ENCODE results near the gene MUCL3.
"Not testable (repeated sequence)": the region's sequence is repeated elsewhere in the genome, so short reads cannot be mapped to it uniquely, and the experiment has no call there.

Gene MUCL3

DNA sequence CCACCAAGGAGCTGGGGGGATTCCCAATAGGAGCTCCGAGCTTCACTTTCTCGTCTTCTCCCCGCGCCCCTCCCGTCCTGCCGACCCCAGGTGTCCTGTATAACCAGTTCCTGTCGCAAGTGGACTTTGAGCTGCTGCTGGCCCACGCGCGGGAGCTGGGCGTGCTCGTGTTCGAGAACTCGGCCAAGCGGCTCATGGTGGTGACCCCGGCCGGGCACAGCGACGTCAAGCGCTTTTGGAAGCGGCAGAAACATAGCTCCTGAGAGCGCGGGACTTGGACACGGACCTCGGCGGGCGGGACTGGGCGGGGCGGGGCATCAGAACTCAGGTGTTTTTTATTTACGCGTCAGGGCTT lies 27.1 kb upstream of the MUCL3 start:
- no peak for DNase-seq

- DNase-seq, result peak; percentile 91
Observed at GRCh38 chr6:30914076-30914853, 26.5 kb upstream of the MUCL3 start, which contains the start of gene VARS2. TSS of gene VARS2 (plus strand) at chr6:30914238. CDS start at chr6:30914837, 599 bp downstream.

GRCh38 chr6:30914854-30915590 lies 25.8 kb upstream of the MUCL3 start:
- no peak for DNase-seq

DNA sequence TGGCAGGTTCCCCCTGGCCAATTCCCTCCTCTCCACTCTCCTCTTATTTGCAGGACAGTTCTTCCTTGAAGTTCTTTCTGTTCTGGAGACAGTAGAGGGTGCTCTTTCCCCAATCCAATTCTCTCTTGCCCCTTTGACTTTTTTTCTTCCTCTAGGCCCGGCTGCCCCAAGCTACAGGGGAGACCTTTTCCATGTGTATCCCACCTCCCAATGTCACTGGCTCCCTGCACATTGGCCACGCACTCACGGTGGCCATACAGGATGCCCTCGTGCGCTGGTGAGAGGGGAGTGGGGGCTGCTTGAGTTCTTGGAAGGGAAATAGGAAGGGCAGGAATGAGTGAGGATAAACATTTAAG lies 25.2 kb upstream of the MUCL3 start:
- DNase-seq, result peak; percentile 74

GRCh38 chr6:30917041-30917440 lies 23.7 kb upstream of the MUCL3 start:
- no peak for DNase-seq

- no peak for DNase-seq
Observed at GRCh38 chr6:30917487-30917886, 23.3 kb upstream of the MUCL3 start.

GRCh38 chr6:30918670-30919069 lies 22.1 kb upstream of the MUCL3 start:
- no peak for DNase-seq

- DNase-seq, result no peak
Observed at GRCh38 chr6:30922447-30922852, 18.3 kb upstream of the MUCL3 start.

- DNase-seq, result not testable (repeated sequence)
Observed at GRCh38 chr6:30924040-30924627, 16.6 kb upstream of the MUCL3 start.

DNA sequence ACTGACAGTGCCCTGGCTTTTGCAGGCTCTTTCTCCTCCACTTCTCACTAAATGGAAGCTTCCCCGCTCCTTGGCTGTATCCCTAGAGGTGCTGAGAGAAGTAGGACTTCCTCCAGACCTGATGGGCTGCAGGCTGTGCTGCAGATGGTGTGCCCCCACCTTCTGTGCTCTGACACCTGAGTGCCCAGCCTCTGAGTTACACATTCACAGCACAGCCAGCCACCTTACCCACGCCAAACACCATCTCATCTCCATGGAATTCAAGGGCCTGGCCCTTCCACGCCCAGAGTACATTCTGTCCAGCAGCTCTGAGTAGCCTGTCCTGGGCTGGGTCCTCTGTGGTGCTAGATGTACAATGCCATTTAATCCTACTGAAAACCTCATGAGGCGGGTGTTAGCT lies 14.1 kb upstream of the MUCL3 start:
- no peak for DNase-seq

- DNase-seq, result not testable (repeated sequence)
Observed at GRCh38 chr6:30927080-30927479, 13.7 kb upstream of the MUCL3 start.

DNA sequence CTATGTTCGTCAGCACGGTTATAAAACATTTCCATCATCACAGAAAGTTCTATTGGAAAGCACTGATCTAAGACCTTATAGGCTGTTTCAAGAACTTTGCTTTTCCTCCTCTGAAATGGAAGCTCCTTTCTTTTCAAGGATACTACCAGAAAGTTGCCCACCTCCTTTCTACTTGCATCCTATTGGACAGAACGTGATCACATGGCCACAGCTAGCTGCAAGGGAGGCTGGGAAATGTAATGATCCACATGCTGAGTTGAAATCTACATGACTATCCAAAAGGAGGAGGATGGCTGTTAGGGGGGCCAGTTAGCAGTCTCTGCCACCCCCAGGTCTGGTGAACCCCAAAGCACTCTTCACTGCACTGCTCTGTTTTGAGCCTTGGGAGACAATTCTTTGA lies 12.1 kb upstream of the MUCL3 start:
- DNase-seq, result no peak

- no peak for DNase-seq
Observed at GRCh38 chr6:30930506-30930905, 10.3 kb upstream of the MUCL3 start.

GRCh38 chr6:30931272-30931671 lies 9.5 kb upstream of the MUCL3 start:
- no peak for DNase-seq

DNA sequence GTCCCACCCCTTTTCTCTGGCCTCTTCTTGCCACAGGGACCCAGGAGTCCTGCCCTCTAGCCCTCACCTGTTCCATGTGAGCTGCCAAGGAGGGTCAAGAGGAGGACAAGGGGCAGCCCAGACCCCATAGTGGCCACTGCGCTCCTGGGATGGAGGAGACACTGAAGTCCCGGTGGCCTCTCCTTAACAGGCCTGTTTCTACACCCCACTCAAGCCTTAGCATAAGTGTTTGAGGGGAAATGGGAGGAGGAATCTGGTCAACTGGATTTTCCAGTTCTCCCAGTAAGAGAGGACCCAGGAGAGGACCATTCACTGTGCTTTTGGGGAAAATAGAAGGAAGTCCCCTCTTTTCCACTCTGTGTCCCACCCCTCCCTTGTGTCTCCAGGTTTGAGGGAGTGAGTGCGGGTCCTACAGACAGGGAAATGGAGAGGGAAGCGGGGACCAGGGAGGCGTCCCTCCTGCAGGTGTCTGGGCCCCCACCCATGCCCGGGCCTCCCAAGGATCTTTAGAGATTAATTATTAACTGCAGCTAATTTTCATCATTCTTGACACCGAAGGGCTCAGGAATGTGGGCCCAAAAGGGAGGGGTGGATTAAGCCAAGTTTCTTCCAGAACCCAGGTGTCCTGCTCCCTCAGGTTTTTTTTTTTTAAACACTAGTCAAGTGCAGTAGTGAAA lies 8.7 kb upstream of the MUCL3 start, which contains the start of gene SFTA2:
Gene SFTA2, minus strand, starts transcription at position 202 of the 677 bp plus-strand sequence. Its CDS starts 74 bp downstream, at position 128.
- DNase-seq, result no peak

DNA sequence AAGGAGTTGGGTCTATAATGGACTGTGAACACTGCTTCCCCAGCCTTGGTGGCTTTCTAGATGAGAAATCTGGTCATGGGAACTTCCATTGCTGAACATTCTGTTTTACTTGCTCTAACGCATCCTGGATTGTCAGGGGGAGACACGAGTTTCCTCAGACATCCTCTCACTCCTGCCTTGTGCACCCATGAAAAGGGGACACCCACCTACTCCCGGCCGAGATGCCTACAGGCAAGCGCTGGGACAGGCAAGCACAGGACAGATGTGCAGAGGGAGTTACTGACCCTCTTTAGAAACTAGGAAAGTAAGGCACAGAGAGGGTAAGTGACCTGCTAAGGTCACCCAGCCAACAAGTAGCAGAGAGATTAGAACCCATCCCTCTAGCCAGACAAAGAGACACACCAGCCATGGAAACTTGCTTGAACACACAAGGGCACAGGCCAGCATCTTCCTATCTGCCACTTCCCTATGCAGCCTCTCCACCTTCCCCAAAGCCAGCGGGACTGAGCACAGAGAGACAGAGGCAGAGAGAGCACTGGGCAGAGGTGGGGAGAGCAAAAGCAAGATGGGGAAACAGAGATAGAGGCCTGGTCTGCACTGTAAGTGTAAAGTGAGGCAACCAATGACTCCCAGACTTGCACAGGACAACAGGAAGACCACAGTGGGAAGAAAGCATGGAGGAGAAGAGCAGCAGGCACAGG lies 8.0 kb upstream of the MUCL3 start:
- no peak for DNase-seq

DNA sequence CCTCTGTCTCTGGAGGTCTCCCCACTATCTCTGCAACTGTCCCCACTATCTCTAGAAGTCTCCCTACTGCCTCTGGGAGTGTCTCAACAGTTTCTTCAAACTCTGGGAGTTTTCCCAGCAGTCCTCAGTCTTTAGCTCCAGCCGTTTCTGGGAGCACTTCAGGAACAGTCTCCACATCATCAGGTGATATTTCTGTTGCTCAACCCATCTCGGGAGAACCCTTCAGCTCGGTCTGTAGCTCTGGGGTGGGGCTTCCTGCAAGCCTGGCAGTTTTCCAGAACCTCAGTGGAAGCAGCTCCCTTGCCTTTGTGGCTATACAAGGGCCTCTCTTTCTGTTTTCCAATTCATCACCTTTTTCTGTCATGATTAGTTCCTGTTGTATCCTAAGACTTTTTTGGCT lies 5.8 kb upstream of the MUCL3 start:
- no peak for DNase-seq

DNA sequence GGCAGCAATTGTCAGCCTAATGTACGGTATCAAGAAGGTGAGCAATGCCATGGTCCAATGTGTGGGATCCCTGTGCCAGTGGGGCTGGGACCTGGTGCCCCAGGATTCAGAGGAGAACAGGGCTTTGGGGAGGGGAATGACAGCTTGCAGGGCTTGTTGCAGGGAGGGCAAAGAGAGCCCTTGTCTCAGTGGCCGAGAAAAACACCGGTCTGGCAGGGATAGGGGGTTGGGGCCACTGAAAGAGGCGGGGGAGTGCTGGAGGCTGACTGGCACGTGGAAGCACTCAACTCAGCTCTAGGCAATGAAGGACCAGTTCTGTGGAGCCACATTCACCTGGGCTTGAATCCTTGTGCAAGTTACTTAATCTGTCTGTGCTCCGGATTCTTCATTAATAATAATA lies 3.5 kb upstream of the MUCL3 start:
- no peak for DNase-seq

GRCh38 chr6:30938730-30939129 lies 2.0 kb upstream of the MUCL3 start:
- no peak for DNase-seq

DNA sequence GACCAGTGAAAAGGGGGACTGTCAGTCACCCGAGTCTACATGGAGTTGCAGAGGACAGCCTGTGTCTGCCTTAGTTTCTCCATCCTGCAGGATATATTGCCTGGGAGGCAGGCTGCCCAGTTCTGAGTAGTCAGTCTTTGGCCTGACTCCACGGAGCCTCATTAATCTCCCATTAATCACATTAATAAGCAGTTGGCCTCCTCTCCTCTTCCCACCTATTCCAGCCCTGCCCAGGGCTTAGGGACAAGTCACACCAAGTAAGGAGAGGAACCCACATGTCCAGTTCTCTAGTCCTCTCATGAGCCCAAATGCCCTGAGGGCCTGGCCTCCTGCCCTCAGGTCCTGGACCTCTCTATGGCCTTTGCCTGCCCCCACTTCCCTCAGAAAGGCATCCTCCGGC lies 1.3 kb upstream of the MUCL3 start:
- no peak for DNase-seq

- peak; percentile 86 for DNase-seq
Observed at GRCh38 chr6:30942338-30943060, 1.7 kb downstream of the MUCL3 start.

GRCh38 chr6:30944051-30944450 lies 3.3 kb downstream of the MUCL3 start:
- no peak for DNase-seq

All from fibroblast of skin of abdomen (primary cell).